ENCODE measurements around the gene ELMO3. TPM values are rescaled to one million over a fixed set of nuclear protein-coding genes. Genes with fewer than 3 reads are reported as not detected.

Gene ELMO3
- total RNA-seq, 1 donor from 2014 or later = 3.1 TPM

DNA sequence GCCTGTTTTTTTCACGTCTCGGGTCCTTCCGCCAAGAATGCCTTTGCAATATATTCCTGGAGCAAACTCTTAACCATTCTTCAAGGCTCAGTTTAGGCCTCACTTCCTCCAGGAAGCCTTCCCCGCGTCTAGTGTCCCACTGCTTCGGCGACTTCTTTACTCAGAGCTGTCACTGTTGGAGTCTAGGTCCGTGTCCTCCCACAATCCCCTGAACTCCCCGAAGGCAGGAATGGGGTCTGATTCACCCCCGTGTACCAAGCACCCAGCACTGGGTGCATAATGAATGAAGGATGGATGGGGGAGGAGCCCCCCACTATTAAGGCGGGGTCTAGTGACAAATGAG, 15.7 kb upstream of the ELMO3 start:
- no peak for DNase-seq (ENCODE audit: low read depth)

DNA sequence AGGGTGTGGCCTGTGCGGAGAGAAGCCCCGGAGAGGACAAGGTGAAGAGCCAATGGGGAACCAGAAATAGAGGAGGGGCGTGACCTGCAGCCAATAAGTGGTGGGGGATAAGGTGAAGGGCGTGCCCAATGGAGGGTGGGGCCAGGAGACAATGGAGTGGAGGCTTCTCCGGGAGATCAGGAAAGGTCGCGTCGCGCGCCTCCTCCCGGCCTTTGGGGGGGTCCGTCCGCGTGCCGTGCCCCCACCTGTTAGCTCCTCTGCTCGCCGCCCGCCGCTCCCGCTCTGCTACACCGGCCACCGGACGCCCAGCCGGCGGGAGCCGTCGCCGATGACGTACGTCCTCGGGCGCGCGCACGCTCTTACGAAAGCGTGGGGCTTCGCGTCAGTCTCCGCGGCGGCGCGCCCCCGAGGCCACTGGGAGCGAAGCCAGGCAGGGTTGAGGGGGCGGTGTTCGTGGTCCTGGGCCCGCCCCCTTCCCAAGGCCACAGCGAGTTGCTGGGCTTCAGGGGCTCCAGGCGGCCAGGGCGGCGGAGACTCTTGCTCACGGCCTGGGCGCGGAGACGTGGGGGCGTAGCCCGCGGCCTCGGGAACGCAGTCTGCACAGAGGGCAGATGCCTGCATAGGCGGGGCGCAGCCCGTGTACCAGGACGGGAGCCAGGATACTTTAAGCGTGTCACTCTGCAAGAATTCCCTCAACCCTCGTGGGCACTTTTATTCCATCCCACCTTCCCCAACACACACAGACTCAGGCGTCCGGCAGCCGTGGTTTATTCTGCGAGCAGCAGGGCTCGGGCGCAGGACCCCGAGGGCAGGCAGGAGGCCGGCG, 15.1 kb upstream of the ELMO3 start, which contains the start of gene MATCAP1:
TSS of gene MATCAP1 (minus strand) at position 337 of the 826 bp plus-strand sequence. CDS start 3,353 bp downstream, outside the sequence.
- peak; percentile 96 for DNase-seq (ENCODE audit: low read depth)

DNA sequence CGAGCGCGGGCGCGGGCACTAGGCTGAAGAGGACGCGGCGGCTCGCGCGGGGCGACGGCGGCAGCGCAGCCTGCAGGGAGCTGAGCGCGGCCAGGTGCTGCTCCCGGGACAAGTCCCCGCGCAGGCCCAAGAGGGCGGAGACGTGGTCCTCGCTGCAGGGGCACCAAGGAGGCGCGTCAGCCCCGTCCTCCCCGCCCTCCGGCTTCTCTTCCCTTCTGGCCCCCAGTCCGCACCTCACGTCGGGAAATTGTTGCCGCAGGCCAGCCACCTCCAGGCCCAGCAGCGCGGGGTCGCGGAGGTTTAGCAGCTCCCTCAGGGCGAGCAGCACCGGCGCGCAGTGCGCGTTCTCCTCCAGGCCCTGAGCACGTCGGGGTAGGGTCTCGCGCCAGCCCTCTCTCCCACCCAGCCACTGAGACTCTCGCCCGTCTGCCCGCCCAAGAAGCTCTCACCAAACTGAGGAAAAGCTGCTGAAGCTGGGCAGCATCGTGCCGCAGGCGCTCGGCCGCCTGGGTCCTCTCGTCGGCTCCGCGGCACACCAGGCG, 14.4 kb upstream of the ELMO3 start:
- no peak for DNase-seq (ENCODE audit: low read depth)

DNA sequence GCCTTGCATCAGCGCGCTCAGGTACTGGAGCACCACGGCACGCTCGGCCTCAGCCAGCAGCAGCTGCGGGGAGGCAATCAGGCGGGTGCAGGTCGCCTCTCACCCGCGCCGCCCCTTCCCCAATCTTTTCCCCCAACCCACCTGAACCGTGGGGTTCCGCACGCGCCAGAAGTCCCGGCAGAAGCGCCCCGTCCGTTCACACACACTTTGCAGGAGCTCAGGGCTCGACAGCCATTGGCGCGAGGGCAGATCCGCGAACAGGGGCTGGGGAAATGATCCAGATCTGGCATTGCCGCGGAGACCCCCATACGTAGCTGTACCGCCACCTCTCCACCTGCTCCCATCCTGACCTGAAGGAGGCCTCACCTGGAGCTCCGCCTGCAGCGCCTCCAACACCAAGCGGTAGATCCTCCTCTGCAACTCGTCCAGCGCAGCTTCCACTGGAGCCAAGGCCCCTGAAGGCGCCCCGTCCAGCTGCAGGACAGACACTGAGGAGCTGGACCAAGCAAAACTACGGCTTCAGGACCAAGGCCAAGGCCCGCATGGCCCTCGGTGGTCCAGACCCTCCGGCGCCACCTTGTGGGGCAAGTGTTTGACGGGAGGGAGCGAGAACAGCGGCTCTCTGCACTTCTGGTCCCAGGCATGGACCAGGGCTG, 13.8 kb upstream of the ELMO3 start:
- peak; percentile 78 for DNase-seq (ENCODE audit: low read depth)

DNA sequence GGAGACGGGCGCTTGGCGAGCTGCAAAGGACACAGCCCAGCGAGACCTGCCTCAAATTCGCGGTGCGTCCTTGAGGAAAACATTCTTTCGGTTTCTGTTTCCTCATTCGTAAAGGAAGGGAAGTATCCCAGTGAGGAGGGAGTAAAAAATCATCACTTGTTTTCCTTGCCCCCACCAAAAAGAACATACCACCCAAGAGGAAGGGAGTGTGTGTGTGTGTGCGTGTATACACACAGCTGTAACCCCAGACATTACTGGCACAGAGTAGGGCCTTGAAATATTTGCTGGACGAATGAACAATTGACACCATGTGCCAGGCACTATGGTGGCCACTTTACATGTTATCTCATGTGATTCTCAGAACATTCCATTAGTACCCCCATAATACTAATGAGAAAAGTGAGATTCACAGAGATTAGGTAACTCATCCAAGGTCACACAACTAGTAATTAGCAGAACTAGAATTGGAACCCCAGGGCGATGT, 13.2 kb upstream of the ELMO3 start:
- no peak for DNase-seq (ENCODE audit: low read depth)

DNA sequence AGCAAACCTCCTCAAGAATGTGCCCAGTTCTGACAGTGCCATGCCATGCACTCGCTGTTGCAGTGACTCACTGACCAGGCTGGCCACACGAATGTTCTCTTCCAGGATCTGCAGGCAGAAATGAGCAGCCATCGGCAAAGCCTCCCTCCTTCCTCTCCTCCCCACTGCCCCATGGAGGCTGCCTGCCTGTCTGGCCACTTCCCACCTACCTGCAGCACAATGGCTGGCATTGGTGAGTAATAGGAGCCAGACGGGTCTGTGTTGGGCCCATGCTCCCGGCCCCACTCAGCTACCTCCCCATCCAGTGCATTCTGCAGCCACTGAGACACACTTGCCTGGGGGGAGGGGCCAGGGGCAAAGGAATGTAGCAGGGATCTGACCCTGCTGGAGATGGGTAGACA, 12.4 kb upstream of the ELMO3 start:
- DNase-seq (ENCODE audit: low read depth) = peak; percentile 88

DNA sequence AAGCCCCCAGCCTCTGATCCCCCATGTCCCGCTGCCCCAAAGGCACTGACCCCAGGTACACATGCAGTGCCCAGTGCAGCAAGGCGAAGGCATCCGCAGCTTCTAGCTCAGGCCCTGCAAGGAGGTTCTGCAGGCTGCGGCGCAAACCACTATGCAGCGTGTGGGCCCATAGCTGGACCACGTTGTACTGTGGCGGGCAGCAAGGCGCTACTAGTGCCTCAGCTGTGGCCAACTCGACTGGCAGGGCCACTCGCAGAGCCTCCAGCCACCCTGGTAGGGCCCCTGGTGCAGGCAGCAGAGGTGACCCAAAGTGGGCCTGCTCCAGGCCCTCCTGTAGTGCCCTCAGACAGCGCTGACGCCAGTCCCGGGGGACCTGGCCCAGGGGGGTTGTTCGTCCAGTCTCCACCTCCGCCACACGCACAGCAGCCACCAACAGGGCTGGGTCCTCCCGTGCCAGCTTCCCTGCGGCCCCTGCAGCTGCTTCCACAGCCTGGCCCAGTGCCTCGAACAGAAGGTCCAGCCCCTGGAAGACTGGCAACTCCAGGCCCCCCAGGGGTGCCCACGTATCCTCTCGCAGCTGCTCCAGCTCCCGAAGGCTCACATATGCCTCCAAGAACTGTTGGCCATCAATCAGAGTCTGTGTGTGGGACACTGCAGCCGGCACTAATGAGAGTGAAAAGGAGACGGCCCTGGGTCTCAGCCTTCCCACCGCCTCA, 11.6 kb upstream of the ELMO3 start:
- no peak for DNase-seq (ENCODE audit: low read depth)

DNA sequence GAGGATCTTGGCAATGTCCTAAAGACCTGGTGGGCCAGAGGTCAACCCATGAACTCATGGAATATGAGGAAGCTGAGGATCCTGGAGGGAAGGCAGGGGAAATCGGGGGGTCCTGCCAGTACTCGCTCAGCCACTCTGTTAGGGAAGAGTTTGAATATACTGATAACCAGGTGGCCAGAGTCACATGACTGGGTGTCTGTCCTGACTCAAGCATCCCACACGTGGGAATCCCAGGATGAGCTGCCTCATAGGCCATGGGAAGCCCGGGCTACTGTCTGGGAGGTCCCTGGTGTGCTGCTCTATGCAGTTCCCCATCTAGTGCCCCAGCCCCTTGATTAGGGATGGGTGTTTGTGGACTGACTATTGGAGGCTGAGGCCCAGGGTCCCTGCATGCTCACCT, 10.6 kb upstream of the ELMO3 start:
- DNase-seq (ENCODE audit: low read depth) = no peak

DNA sequence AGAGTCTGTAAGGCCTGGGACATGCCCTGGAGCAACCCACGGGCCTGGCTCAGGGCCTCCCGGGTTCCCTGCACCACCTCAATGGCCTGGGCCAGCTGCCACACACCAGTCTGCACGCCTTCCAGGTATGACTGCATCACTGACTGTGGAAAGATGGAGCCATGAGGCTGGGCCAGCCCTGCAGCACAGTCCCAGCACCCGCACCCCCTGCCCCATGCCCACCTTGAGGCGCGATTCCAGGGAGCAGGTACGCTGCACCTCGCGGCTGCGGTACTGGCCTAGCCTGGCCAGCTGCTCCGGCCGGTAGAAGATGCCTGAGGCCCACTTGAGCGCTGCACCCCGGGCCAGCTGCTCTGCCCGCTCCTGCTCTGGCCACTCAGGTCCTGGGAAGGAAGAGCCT, 10.1 kb upstream of the ELMO3 start:
- DNase-seq (ENCODE audit: low read depth) = no peak

DNA sequence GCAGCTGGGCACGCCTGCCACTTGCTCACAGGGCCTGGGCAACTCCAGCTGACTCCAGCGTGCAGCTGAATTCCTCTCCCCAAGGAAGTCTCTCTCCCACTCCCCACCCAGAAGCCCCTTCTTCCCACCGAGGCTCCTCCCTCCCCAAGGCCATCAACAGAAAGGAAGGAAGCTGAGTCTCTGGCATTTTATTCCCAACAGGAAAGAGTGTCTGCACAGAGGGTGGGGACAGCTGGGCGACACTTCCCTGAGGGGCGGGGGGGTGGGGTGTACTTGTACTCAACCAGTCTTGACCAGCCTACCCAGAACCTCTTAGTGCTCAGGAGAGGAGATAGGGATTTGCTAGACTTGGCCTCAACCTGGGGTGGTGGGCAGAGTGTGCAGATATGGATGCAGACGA, 8.9 kb upstream of the ELMO3 start, which contains the start of gene EXOC3L1:
TSS of gene EXOC3L1 (minus strand) at position 96 of the 400 bp plus-strand sequence. CDS start 460 bp downstream, outside the sequence.
- DNase-seq (ENCODE audit: low read depth) = no peak

DNA sequence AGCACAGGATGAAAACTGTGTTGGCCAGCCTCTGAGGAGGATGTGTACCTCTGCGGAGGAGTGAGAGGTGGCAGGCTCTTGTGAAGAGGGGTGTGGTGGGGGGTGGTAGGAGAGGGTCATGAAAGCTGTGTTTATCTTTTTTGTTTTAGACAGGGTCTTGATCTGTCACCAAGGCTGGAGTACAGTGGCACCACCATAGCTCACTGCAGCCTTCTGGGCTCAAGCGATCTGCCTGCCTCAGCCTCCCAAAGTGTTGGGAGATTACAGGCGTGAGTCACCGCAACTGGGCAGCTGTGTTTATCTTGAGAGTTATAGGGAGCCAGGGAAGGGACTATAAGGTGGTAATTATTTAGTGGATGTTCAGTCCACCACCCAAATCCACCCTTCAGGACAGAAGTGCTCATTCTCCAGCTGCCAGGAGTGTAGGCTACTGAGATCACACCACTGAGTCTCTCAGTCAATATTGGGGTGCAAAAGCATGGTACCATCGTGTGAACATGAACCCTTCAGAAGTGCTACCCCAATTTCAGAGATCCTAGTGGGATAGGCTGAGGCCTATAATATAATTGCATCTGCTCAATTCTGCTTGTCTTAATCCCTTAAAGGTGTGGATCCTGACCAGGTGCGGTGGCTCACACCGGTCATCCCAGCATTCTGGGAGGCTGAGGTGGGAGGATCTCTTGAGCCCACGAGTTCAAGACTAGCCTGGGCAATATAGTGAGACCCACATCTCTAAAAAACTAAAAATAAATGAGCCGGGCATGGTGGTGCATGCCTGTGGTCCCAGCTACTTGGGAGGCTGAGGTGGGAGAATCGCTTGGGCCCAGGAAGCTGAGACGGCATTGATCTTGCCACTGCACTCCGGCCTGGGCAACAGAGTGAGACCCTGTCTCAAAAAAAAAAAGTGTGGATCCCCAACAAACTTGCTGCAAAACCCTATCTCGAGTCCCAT, 8.2 kb upstream of the ELMO3 start:
- no peak for DNase-seq (ENCODE audit: low read depth)

DNA sequence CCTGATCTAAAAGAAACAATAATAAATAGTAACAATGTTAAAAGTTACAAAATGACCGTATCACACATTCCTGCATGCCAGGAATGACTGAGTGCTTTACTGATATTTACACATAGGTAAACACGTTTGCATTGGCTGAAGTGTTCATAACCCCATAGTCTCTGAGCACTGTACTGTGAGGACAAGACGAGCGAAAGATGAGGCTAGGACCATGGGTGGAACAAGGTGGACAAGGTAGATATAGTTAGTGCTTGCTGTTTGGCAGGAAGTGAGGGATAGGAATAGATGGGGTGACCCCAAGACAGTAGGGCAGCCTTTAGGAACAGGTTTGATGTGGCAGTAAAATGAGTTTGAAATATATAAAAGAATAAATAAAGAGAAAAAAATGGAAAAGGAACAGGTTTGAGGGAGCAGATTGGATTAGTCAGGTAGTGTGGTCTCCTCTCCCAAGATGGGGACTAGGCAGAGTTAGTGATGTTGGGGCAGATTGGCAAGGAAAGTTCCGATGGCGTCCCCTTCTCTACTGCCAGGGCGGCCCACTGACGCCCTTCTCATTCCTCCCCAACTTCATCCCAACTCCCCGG, 7.4 kb upstream of the ELMO3 start:
- DNase-seq (ENCODE audit: low read depth) = no peak

DNA sequence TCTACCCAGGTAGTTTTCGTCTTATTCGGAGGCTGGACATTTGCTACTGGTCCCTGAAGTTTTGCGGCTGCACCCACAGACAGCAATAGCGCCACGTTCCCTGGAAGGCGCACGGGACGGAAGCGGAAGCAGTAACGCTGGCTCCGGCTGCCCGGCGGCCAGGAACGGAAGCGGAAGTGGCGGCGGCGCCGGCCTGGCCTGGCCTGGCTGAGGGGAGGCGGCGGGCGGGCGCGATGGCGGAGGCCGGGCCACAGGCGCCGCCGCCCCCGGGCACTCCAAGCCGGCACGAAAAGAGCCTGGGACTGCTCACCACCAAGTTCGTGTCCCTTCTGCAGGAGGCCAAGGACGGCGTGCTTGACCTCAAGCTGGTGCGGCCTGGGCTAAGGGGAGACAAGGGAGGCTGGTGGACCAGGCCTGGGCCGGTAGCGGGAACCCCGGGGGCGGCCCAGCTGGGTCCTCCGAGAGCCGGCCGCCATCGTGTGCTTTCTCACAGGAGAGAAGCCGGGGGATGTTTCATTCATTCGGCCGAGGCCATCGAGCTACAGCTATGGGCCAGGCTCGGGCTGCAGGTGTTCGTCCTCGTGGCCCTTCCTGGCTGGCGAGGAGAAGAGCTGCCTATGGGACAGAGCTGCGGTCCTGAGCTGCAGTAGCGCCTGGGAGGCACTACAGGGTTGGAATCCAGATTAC, 6.8 kb upstream of the ELMO3 start, which contains the start of gene E2F4:
TSS of gene E2F4 (plus strand) at position 161 of the 687 bp plus-strand sequence. CDS start at position 234, 73 bp downstream.
- peak; percentile 68 for DNase-seq (ENCODE audit: low read depth)

DNA sequence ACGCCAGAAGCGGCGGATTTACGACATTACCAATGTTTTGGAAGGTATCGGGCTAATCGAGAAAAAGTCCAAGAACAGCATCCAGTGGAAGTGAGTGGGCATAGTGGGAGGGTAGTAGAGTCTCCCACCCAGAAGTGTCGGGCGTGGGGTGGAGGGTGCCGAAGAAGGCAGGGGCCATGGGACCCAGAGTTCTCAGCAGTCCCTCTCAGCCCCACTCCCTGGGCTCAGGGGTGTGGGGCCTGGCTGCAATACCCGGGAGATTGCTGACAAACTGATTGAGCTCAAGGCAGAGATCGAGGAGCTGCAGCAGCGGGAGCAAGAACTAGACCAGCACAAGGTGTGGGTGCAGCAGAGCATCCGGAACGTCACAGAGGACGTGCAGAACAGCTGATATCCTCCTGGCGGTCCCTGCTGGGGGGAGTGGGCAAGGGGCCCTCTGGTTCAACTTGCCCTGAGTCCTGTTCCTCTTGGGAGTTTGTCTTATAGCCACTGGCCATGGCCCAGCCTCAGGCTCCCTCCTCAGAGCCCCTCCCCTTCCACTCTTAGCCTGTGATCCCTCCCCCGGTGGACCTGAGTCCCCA, 6.1 kb upstream of the ELMO3 start:
- DNase-seq (ENCODE audit: low read depth) = no peak

DNA sequence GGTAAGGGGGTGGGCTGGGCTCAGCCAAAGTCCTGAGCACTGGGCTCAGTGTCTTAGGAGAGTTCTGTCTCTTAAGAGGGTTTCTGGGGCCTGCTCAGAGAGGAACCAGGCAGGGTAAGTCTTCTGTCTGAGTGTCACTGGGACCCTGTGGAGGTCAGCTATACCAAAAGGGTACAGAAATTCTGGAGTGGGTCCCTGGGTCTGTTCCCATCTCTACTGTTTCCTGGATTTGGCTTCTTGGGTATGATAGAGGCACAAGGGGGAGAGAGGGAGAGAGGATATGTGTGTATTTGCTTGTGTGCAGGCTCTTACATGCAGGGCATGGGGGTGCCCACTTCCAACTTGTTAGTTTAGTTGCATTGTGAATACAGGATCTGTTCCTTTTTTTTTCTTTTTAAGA, 5.4 kb upstream of the ELMO3 start:
- DNase-seq (ENCODE audit: low read depth) = no peak

DNA sequence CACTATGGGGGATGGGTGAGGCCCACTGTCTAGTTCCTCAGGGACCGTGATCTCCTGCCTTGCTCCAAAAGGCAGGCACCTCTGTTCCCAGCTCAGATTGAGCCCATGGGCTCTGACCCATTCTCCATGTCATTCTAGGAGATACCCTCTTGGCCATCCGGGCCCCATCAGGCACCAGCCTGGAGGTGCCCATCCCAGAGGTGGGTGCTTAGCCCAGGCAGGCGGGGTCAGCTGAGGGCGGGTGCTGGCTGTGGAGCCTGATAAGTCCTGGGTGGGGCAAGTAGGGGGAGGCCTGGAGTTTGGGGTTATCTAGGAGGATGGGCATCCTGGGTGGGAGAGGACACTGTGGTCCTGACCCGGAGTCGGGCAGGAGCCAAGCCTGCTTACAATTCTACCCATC, 4.7 kb upstream of the ELMO3 start:
- no peak for DNase-seq (ENCODE audit: low read depth)

DNA sequence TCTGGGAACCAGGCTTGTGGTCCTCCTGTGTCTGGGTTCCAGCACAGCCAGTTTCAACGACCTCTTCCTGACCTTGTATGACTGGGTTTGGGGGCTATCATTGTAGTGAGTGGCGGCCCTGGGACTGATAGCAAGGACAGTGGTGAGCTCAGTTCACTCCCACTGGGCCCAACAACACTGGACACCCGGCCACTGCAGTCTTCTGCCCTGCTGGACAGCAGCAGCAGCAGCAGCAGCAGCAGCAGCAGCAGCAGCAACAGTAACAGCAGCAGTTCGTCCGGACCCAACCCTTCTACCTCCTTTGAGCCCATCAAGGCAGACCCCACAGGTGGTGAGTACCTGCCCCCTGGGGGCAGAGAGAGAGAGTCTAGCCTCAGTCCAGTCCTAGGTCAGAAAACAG, 3.3 kb upstream of the ELMO3 start:
- DNase-seq (ENCODE audit: low read depth) = no peak

DNA sequence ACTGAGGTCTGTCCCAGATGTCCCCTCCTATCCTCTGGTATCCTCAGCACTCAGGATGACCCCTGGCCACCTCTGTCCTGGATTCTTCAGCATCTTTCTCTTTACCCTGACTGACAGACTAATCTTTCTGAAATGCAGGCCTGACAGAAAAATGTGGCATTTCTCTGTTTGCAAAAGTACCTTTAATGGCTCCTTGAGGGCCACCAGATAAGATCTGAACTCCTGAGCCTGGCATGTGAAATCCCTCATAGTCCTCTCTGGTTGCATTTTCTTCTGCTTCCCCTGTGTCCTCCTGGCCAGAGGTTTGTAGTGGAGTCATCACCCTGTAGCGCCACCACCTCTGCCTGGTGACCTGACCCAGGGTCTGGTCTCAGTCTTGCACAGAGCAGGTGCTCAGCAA, 2.0 kb upstream of the ELMO3 start:
- no peak for DNase-seq (ENCODE audit: low read depth)

DNA sequence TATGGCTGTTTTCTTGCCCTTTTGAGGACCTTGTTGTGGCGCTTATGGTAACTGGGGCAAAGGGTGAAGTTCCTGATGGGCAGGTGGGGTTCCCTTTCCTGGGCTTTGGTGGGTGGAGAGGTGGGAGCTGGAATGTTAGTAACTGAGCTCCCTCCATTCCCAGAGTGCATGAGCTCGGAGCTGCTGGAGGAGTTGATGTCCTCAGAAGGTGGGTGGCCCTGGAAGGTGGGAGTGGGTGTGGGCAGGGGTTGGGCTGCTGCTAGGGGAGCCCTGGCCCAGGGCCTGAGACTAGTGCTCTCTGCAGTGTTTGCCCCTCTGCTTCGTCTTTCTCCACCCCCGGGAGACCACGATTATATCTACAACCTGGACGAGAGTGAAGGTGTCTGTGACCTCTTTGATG, 1.2 kb upstream of the ELMO3 start:
- DNase-seq (ENCODE audit: low read depth) = peak; percentile 38

Measured in renal cortical epithelial cell (primary cell).